Parathyroid adenoma (tissue), 2 donors: ENCODE results near the gene SLC66A3.

ENCODE experiments used
- H2AFZ ChIP-seq: fragments of 300-600 bp; sonication (generic); one replicate; pipeline ENCODE4 v1.7.0; 2017; ENCODE audit warnings: antibody characterized with exemption, mild to moderate bottlenecking
- H3K27ac ChIP-seq: fragments of 300-600 bp; sonication (generic); one replicate; pipeline ENCODE4 v1.7.0; 2017
- H3K27me3 ChIP-seq: fragments of 300-600 bp; sonication (generic); one replicate; pipeline ENCODE4 v1.7.0; 2017; ENCODE audit warnings: low read length; ENCODE audit not compliant: control insufficient read depth, insufficient read depth
- H3K36me3 ChIP-seq: fragments of 300-600 bp; sonication (generic); one replicate; pipeline ENCODE4 v1.7.0; 2017; ENCODE audit warnings: low read length; ENCODE audit not compliant: control insufficient read depth, insufficient read depth
- H3K4me1 ChIP-seq: fragments of 300-600 bp; sonication (generic); one replicate; pipeline ENCODE4 v1.7.0; 2017; ENCODE audit warnings: control low read depth
- H3K4me2 ChIP-seq: fragments of 300-600 bp; sonication (generic); one replicate; pipeline ENCODE4 v1.7.0; 2017; ENCODE audit warnings: low read length
- H3K4me3 ChIP-seq: fragments of 300-600 bp; sonication (generic); one replicate; pipeline ENCODE4 v1.7.0; 2017; ENCODE audit warnings: low read depth, low read length
- H3K79me2 ChIP-seq: fragments of 300-600 bp; sonication (generic); one replicate; pipeline ENCODE4 v1.7.0; 2017; ENCODE audit warnings: control low read depth
- H3K9ac ChIP-seq: fragments of 300-600 bp; sonication (generic); one replicate; pipeline ENCODE4 v1.7.0; 2017; ENCODE audit warnings: mild to moderate bottlenecking
- H3K9me3 ChIP-seq: fragments of 300-600 bp; sonication (generic); one replicate; pipeline ENCODE4 v1.7.0; 2017; ENCODE audit warnings: low read length; ENCODE audit not compliant: control insufficient read depth
- TF ChIP-seq, protein P1 (sequence below): fragments of 300-600 bp; sonication (generic); IDR thresholded peaks from one replicate; pipeline ENCODE4 v1.7.0; 2017; ENCODE audit warnings: antibody characterized with exemption, mild to moderate bottlenecking
- donor health status: primary hyperparathyroidism.

SLC66A3 gene

GRCh38 chr2:11208083-11208482 is 52.8 kb downstream of the SLC66A3 start:
- Histone ChIP-seq H3K4me3 (no peak overlapping the region), H3K36me3 (no peaks in the 10 kb centered on the region), H3K4me1 (no peaks in the 10 kb centered on the region), H3K79me2 (no peaks in the 10 kb centered on the region), H2AFZ (no peak overlapping the region), H3K9ac (no peak overlapping the region), H3K27me3 (no peaks in the 10 kb centered on the region), H3K27ac (no peak overlapping the region), H3K4me2 (no peak overlapping the region), H3K9me3 (no peaks in the 10 kb centered on the region)
- TF ChIP-seq, protein P1, sequence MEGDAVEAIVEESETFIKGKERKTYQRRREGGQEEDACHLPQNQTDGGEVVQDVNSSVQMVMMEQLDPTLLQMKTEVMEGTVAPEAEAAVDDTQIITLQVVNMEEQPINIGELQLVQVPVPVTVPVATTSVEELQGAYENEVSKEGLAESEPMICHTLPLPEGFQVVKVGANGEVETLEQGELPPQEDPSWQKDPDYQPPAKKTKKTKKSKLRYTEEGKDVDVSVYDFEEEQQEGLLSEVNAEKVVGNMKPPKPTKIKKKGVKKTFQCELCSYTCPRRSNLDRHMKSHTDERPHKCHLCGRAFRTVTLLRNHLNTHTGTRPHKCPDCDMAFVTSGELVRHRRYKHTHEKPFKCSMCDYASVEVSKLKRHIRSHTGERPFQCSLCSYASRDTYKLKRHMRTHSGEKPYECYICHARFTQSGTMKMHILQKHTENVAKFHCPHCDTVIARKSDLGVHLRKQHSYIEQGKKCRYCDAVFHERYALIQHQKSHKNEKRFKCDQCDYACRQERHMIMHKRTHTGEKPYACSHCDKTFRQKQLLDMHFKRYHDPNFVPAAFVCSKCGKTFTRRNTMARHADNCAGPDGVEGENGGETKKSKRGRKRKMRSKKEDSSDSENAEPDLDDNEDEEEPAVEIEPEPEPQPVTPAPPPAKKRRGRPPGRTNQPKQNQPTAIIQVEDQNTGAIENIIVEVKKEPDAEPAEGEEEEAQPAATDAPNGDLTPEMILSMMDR, result no peak

GRCh38 chr2:11212645-11213044 is 57.4 kb downstream of the SLC66A3 start:
- no peaks in the 10 kb centered on the region for H3K4me1 ChIP-seq
- no peak overlapping the region for H3K9ac ChIP-seq
- H3K4me3 ChIP-seq, result no peak overlapping the region
- H3K9me3 ChIP-seq, result no peaks in the 10 kb centered on the region
- no peaks in the 10 kb centered on the region for H3K36me3 ChIP-seq
- no peaks in the 10 kb centered on the region for H3K79me2 ChIP-seq
- H3K27me3 ChIP-seq, result no peaks in the 10 kb centered on the region
- no peak overlapping the region for H2AFZ ChIP-seq
- TF ChIP-seq, protein P1, result no peak
- H3K27ac ChIP-seq, result no peak overlapping the region
- H3K4me2 ChIP-seq, result no peak overlapping the region

- TF ChIP-seq, protein P1, result no peak
Measured at GRCh38 chr2:11213090-11213638, 57.9 kb downstream of the SLC66A3 start.

DNA sequence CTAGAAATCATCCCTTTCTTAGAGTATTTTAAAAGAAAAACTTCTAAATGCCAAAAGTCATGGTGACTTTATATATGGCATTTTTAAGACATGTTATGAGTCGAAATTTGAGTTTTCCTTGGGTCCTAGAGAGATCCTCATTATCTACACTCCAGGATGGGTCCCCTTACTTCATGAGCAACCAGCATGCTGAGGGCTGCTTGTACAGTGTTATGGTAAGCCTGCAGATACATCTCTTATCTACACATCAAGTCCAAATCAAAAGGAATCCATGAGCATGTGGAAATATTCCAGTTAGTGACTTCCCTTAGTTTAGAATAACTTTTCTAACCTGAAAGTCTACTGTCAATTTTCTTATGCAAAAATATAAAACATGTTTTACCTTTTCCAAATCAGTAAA is 58.7 kb downstream of the SLC66A3 start:
- no peak overlapping the region for H3K9ac ChIP-seq
- no peak overlapping the region for H3K4me2 ChIP-seq
- no peaks in the 10 kb centered on the region for H3K4me1 ChIP-seq
- no peak overlapping the region for H3K27ac ChIP-seq
- no peaks in the 10 kb centered on the region for H3K79me2 ChIP-seq
- no peaks in the 10 kb centered on the region for H3K36me3 ChIP-seq
- no peak overlapping the region for H2AFZ ChIP-seq
- no peaks in the 10 kb centered on the region for H3K9me3 ChIP-seq
- no peak overlapping the region for H3K4me3 ChIP-seq
- no peaks in the 10 kb centered on the region for H3K27me3 ChIP-seq
- TF ChIP-seq, protein P1, result no peak

More at GRCh38 chr2:11213090-11213638, 57.9 kb downstream of the SLC66A3 start:
- H3K27me3 ChIP-seq, result no peaks in the 10 kb centered on the region
- H3K27ac ChIP-seq, result no peak overlapping the region
- H3K9ac ChIP-seq, result no peak overlapping the region
- no peaks in the 10 kb centered on the region for H3K36me3 ChIP-seq
- no peak overlapping the region for H3K4me3 ChIP-seq
- H2AFZ ChIP-seq, result no peak overlapping the region
- no peak overlapping the region for H3K4me2 ChIP-seq
- H3K9me3 ChIP-seq, result no peaks in the 10 kb centered on the region
- H3K79me2 ChIP-seq, result no peaks in the 10 kb centered on the region
- no peaks in the 10 kb centered on the region for H3K4me1 ChIP-seq

DNA sequence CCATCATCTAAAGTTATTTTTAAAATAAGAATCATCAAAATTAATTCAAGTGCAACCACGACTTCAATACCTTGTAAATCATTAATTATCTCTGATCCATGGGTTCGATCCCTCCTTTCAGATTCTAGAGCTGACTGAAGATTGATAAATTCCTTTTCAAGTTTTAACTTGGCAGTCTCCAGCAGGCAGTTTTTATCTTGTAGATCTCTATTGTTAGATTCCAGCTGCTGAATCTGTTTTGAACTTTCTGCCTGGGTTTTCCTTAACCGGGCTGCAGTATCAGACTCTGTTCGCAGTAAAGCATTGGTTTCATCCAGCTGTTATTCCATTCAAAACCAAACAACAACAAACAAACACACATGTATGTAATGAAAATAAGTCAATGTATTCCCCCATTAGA is 59.5 kb downstream of the SLC66A3 start:
- Histone ChIP-seq H3K27ac (no peak overlapping the region), H3K4me1 (no peaks in the 10 kb centered on the region), H3K27me3 (no peaks in the 10 kb centered on the region), H3K4me2 (no peak overlapping the region), H3K9me3 (no peaks in the 10 kb centered on the region), H3K4me3 (no peak overlapping the region), H3K79me2 (no peaks in the 10 kb centered on the region), H2AFZ (no peak overlapping the region), H3K36me3 (no peaks in the 10 kb centered on the region), H3K9ac (no peak overlapping the region)
- TF ChIP-seq, protein P1, result no peak
